Measurements from ENCODE around the gene SH3BP2.

DNA sequence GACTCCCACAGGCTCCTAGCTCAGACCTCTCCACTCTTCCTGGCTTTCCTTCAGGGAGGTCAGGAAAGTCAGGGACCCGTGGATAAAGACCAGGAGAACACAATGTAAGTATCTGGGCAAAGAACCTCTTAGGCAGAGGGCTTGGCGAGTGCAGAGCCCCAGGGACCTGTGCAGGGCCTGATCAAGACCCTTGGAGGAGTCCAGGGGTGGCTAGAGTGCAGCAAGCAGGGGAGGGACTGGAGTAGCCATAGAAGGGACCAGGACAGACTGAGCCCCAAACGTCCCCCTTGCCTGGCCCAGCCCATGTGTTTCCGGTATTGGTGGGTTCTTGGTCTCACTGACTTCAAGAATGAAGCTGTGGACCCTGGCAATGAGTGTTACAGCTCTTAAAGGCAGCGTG lies 30.8 kb upstream of the SH3BP2 start:
- TF ChIP-seq POLR2AphosphoS5 (IDR thresholded peaks at IDR 0.05; ENCODE audit: borderline replicate concordance, low read depth, low read length) = no peak
- TF ChIP-seq EZH2 (IDR thresholded peaks at IDR 0.05) = no peak
- TF ChIP-seq FOXP2 (optimal IDR thresholded peaks at IDR 0.05; ENCODE audit: control extremely low read depth, extremely low read length, insufficient read depth) = no peak
